Memory B cell (primary cell): ENCODE measurements around the gene ITGAD.

Experiments used
- ATAC-seq: fragments of 150-1000 bp; cut with Tn5 transposase; 2 replicates; pipeline ENCODE4 v1.10.0; 2021; ENCODE audit warnings: low read depth, mild to moderate bottlenecking, moderate library complexity
- DNase-seq, 2 donors: peaks; one replicate each; pipeline ENCODE4 v3.0.0; 2022; ENCODE audit warnings: low spot score in 2 of 2
- H3K27ac Mint-ChIP-seq: one replicate; pipeline ENCODE4 v1.8.0; 2022; ENCODE audit warnings: mild to moderate bottlenecking, moderate library complexity, mixed read lengths
- H3K27me3 Mint-ChIP-seq: one replicate; pipeline ENCODE4 v1.8.0; 2022; ENCODE audit warnings: mixed read lengths
- H3K36me3 Mint-ChIP-seq: one replicate; pipeline ENCODE4 v1.8.0; 2022; ENCODE audit warnings: mild to moderate bottlenecking, mixed read lengths
- H3K4me1 Mint-ChIP-seq: one replicate; pipeline ENCODE4 v1.8.0; 2022; ENCODE audit warnings: mixed read lengths
- H3K4me3 Mint-ChIP-seq: one replicate; pipeline ENCODE4 v1.8.0; 2022; ENCODE audit warnings: mild to moderate bottlenecking, moderate library complexity, mixed read lengths
- H3K9me3 Mint-ChIP-seq: one replicate; pipeline ENCODE4 v1.8.0; 2022; ENCODE audit warnings: mixed read lengths

Gene ITGAD

DNA sequence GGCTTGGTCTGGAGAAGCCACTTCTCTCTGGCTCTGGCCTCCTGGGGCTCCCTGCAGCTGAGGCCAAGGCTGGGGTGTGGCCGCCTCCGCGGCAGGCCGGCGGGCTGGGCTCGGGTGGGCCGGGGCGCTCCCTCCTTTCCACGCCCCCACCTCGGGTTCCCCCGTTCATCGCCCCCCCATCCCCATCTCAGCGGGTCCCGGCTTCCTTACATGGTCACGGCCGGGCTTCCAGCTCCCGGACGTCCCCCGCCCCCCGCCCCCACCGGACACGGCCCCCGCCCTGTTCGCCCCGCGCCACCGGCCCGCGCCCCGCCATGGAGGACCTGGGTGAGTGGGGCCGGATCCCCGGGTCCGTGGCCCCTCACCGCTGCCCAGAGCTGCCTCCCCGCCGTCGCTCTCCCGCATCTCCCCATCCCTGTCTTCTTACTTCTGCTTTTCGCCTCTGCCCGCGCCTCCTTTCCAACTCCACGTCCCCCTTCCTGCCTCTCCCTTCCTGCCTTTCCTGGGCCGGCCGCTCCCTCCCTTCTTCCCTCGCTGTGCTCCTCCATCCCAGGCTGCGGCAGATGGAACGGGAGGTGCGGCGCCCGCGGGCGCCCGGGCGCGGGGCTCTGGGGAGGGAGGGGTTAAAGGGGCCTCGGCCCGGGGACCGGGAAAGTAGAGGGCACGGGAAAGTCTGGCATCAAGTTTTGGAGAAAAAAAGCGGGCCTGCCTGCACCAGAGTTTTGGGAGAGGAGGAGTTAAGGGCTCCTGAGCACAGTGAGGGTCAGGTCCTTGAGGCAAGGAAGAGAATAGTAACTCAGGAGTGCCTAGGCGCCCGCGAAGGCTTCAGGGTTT, 79.0 kb downstream of the ITGAD start, which contains the start of gene TGFB1I1:
TGFB1I1 (plus strand) TSS at position 278 of the 834 bp plus-strand sequence; CDS start at position 315, 37 bp downstream.
- ATAC-seq (no peak), DNase-seq (no peak)
- peaks cover 7% of the 10 kb centered on the region for H3K27me3 Mint-ChIP-seq
- H3K36me3 Mint-ChIP-seq, result no peaks in the 10 kb centered on the region
- no peak within 1 kb of the TSS for H3K27ac Mint-ChIP-seq
- no peaks in the 10 kb centered on the region for H3K9me3 Mint-ChIP-seq
- H3K4me3 Mint-ChIP-seq, result peak within 1 kb of the TSS; percentile 75
- H3K4me1 Mint-ChIP-seq, result peaks cover 27% of the 10 kb centered on the region

DNA sequence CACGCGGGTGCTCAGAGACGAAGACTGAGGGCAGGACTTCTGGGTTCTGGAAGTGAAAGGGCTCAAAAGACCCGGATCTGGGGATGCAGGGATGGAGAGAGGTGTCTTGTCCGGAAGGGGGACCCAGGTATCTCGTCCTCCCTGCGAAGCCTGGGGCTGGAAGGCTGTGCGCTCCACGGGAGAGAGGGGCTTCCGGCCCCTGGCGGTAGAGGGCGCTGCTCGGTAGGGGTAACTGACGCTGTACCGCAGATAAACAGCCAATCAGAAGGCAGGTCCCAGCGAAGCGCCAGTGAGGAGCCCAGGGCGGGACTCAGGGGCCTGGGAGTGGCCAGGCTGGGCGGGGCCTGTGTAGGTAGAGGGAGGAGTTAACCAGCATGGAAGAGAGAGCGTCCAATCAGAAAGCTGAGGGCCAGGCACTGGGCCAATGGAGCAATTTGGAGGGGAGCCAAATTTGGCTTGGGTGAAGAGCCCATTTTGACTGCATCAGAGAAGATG, 79.6 kb downstream of the ITGAD start:
- peak; percentile 17 for ATAC-seq
- Mint-ChIP-seq H3K27ac (no peak overlapping the region), H3K4me3 (no peak overlapping the region), H3K27me3 (peaks cover 7% of the 10 kb centered on the region), H3K9me3 (no peaks in the 10 kb centered on the region), H3K36me3 (no peaks in the 10 kb centered on the region), H3K4me1 (peaks cover 21% of the 10 kb centered on the region)
- no peak for DNase-seq

DNA sequence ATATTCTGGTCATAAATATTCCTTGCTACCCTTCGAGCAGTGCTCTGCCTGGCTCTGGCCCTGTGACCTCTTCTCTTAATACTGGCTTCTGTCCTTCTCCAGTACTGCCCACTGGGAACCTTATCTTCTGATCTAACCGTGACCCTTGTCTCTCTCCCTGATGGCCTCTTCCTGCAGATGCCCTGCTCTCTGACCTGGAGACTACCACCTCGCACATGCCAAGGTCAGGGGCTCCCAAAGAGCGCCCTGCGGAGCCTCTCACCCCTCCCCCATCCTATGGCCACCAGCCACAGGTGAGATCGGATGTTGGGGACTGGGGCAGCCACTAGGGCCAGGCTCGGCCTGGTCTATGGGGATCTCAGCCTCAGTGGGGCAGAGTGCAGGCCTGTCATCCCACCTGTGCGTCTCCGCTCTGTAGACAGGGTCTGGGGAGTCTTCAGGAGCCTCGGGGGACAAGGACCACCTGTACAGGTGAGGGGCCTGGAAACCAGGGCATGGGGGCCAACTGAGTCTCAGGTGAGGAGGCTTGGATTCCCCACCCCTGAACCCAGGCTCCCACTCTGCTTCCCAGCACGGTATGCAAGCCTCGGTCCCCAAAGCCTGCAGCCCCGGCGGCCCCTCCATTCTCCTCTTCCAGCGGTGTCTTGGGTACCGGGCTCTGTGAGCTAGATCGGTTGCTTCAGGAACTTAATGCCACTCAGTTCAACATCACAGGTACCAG, 80.3 kb downstream of the ITGAD start:
- H3K27me3 Mint-ChIP-seq, result peaks cover 7% of the 10 kb centered on the region
- no peak for ATAC-seq
- no peak overlapping the region for H3K27ac Mint-ChIP-seq
- H3K4me1 Mint-ChIP-seq, result peaks cover 20% of the 10 kb centered on the region
- no peaks in the 10 kb centered on the region for H3K9me3 Mint-ChIP-seq
- no peak overlapping the region for H3K4me3 Mint-ChIP-seq
- no peaks in the 10 kb centered on the region for H3K36me3 Mint-ChIP-seq
- no peak for DNase-seq

DNA sequence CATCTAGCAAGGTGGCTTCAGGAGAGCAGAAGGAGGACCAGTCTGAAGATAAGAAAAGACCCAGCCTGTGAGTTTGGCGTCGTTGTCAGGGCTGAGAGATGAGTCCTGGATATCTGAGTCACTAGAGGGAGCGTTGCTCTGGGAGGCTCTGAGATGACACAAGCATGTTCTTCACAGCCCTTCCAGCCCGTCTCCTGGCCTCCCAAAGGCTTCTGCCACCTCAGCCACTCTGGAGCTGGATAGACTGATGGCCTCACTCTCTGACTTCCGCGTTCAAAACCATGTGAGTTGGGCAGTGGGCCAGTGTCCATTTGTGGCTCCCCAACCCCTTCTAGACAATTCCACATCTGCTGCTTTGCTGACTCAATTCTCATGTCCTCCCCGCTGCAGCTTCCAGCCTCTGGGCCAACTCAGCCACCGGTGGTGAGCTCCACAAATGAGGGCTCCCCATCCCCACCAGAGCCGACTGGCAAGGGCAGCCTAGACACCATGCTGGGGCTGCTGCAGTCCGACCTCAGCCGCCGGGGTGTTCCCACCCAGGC, 81.1 kb downstream of the ITGAD start:
- no peak overlapping the region for H3K4me3 Mint-ChIP-seq

DNA sequence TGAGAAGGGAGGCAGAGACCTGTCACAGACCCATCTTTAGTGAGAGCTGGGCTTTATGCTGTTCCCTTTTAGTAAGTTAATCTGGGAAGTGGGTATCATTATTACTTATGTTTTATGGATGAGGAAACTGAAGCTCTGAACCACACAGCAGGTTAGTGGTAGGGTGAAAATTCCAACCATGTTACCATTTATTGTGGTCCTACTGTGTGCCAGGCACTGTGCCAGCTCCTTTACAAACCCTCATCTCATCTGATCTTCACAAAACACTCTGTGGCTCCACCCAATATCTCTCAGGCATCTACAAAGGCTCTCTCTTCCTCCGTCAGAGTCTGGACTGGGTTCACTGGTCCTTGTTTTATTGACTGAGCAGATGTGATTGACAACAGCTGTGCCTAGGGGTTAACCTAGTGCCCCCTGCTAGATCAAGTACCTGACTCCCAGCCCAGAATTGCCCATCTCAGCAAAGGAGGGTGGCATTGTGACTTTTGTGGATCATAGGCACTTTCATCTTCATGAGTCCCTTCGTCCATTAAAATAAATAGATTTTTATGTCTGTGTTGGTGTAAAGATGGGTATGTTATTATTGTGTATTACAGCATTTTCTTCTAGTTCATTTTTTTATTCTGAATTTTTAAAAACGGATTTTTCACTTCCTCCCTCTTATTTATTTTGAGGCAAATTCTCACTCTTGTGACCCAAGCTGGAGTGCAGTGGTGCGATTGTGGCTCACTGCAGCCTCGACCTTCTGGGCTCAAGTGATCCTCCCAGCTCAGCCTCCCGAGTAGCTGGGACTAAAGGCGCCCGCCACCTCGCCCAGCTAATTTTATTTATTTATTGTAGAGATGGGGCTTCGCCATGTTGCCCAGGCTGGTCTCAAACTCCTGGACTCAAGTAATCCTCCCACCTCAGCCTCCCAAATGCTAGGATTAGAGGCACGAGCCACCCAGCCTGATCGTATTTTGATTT, 81.9 kb downstream of the ITGAD start:
- Mint-ChIP-seq H3K9me3 (no peaks in the 10 kb centered on the region), H3K4me3 (no peak overlapping the region), H3K27me3 (peaks cover 8% of the 10 kb centered on the region), H3K4me1 (peaks cover 20% of the 10 kb centered on the region), H3K36me3 (no peaks in the 10 kb centered on the region), H3K27ac (no peak overlapping the region)
- DNase-seq, result no peak
- no peak for ATAC-seq

More for the DNA sequence above, 81.1 kb downstream of the ITGAD start:
- no peak for DNase-seq
- Mint-ChIP-seq H3K36me3 (no peaks in the 10 kb centered on the region), H3K9me3 (no peaks in the 10 kb centered on the region), H3K27ac (no peak overlapping the region), H3K27me3 (peaks cover 7% of the 10 kb centered on the region), H3K4me1 (peaks cover 20% of the 10 kb centered on the region)
- no peak for ATAC-seq

DNA sequence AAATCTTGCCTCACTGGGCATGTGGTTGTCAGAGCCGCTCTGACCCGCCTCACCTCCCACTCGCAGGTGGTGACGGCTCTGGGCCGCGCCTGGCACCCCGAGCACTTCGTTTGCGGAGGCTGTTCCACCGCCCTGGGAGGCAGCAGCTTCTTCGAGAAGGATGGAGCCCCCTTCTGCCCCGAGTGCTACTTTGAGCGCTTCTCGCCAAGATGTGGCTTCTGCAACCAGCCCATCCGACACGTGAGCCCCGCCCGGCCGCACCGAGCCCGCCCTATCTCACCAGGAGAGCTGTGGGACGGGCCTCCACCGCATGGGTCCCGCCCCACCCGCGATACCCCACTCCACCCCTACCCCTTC, 82.8 kb downstream of the ITGAD start:
- DNase-seq (no peak), ATAC-seq (no peak)
- Mint-ChIP-seq H3K27ac (no peak overlapping the region), H3K27me3 (peaks cover 11% of the 10 kb centered on the region), H3K4me1 (peaks cover 19% of the 10 kb centered on the region), H3K36me3 (no peaks in the 10 kb centered on the region), H3K9me3 (no peaks in the 10 kb centered on the region), H3K4me3 (peak overlapping the region; percentile 89)
